ENCODE measurements around the gene YBX1. TPM values are rescaled to one million over a fixed set of nuclear protein-coding genes. Genes with fewer than 3 reads are reported as not detected.
A peak's percentile ranks its signal among the peaks of the same experiment; 100 is the strongest.
"Not testable (repeated sequence)": the region's sequence is repeated elsewhere in the genome, so short reads cannot be mapped to it uniquely, and the experiment has no call there.

Gene YBX1
- total RNA-seq, 2 experiments from 2014 or later, result 1,773 to 1,887 TPM

- H3K27ac Mint-ChIP-seq, result no peak overlapping the region
- no peaks in the 10 kb centered on the region for H3K4me1 Mint-ChIP-seq (ENCODE audit: low read depth)
- H3K27me3 Mint-ChIP-seq (ENCODE audit: low read depth), result no peaks in the 10 kb centered on the region
- H3K36me3 Mint-ChIP-seq (ENCODE audit: low read depth), result peaks cover 10% of the 10 kb centered on the region
- DNase-seq, result no peak
- CTCF ChIA-PET, result interaction anchor here (0.6 to 2.1 kb wide), 7 partner anchors 8 to 168 kb away, joined by 3 to 9 read pairs (median 5); no protein-coding TSS in a partner anchor
- H3K9me3 Mint-ChIP-seq, result no peaks in the 10 kb centered on the region
- no peak overlapping the region for H3K4me3 Mint-ChIP-seq
- intact Hi-C loops (cut with micrococcal nuclease), result loop anchor here (1.0 kb wide), 1 partner anchor 168 kb away; no protein-coding TSS in a partner anchor
Observed at GRCh38 chr1:42746436-42747105, 64.4 kb downstream of the YBX1 start.

- H3K4me3 Mint-ChIP-seq, result no peak overlapping the region
- H3K27me3 Mint-ChIP-seq (ENCODE audit: low read depth), result no peaks in the 10 kb centered on the region
- H3K9me3 Mint-ChIP-seq, result no peaks in the 10 kb centered on the region
- peaks cover 16% of the 10 kb centered on the region for H3K36me3 Mint-ChIP-seq (ENCODE audit: low read depth)
- intact Hi-C loops (cut with micrococcal nuclease), result loop anchor here (1.0 kb wide), 1 partner anchor 169 kb away; no protein-coding TSS in a partner anchor
- H3K27ac Mint-ChIP-seq, result no peak overlapping the region
- peak; percentile 53 for DNase-seq
- H3K4me1 Mint-ChIP-seq (ENCODE audit: low read depth), result no peaks in the 10 kb centered on the region
- CTCF ChIA-PET, result interaction anchor here (0.6 to 2.1 kb wide), 8 partner anchors 9 to 169 kb away, joined by 3 to 9 read pairs (median 4); no protein-coding TSS in a partner anchor
Observed at GRCh38 chr1:42747125-42747524, 64.9 kb downstream of the YBX1 start.

- intact Hi-C loops (cut with micrococcal nuclease), result no loop called here
- no peaks in the 10 kb centered on the region for H3K27me3 Mint-ChIP-seq (ENCODE audit: low read depth)
- H3K27ac Mint-ChIP-seq, result no peak overlapping the region
- no peak overlapping the region for H3K4me3 Mint-ChIP-seq
- CTCF ChIA-PET, result interaction anchor here (1.2 to 2.1 kb wide), 3 partner anchors 9 to 170 kb away, joined by 3 to 9 read pairs (median 5); no protein-coding TSS in a partner anchor
- H3K4me1 Mint-ChIP-seq (ENCODE audit: low read depth), result no peaks in the 10 kb centered on the region
- no peak for DNase-seq
- peaks cover 24% of the 10 kb centered on the region for H3K36me3 Mint-ChIP-seq (ENCODE audit: low read depth)
- H3K9me3 Mint-ChIP-seq, result no peaks in the 10 kb centered on the region
Observed at GRCh38 chr1:42748021-42748420, 65.8 kb downstream of the YBX1 start.

DNA sequence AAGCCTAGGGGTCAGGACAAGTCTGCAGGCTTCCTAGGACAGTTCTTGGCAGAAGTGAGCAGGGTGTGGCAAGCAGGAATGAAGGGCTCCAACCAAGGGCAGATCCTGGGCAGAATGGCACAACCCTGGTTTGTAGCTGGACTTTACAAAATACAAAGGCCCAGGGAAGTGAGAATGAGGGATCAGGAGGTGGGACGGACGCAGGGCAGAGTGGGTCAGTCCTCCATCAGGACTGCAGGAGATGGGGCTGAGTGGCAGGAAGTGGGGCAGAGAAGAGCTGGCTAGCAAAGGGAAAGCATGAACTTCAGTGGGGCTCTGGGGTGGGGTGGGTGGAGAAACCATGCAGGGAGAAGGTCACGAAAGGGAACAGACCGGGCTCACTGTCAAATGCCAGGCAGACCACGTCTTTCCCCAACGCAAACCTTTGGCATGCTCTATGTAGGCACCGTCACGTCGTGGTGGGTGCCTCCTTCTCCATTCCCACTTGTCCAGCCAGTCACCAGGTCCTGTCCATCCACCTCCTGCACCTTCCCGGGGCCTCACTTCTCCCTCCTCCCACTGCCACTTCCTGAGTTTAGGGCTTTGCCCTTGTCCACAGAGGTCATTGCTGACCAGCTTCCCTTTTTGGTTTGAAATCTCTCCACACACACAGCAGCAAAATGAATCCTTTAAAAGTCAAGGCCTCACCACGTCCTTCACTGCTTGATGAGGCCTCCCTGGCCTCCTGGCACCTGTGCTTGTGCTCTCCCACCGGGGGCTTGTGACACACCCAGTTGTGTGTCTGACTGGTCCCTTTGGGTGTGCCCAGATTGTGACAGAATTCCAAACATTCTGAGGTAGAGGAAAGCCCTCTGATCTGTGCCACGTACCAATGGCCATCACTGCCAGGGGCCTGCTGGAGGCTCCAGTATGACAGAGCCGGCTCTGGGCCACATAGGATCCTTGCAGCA lies 66.5 kb downstream of the YBX1 start:
- Mint-ChIP-seq H3K36me3 (ENCODE audit: low read depth) (peaks cover 26% of the 10 kb centered on the region), H3K27ac (no peak overlapping the region), H3K4me3 (no peak overlapping the region), H3K4me1 (ENCODE audit: low read depth) (no peaks in the 10 kb centered on the region), H3K9me3 (no peaks in the 10 kb centered on the region), H3K27me3 (ENCODE audit: low read depth) (no peaks in the 10 kb centered on the region)
- DNase-seq, result no peak
- intact Hi-C loops (cut with micrococcal nuclease), result no loop called here
- CTCF ChIA-PET, result interaction anchor here (0.9 to 1.2 kb wide), 2 partner anchors 9 to 325 kb away, joined by 3 to 4 read pairs; no protein-coding TSS in a partner anchor

- Mint-ChIP-seq H3K4me1 (ENCODE audit: low read depth) (no peaks in the 10 kb centered on the region), H3K9me3 (no peaks in the 10 kb centered on the region), H3K36me3 (ENCODE audit: low read depth) (peaks cover 35% of the 10 kb centered on the region), H3K27ac (no peak overlapping the region), H3K4me3 (no peak overlapping the region), H3K27me3 (ENCODE audit: low read depth) (no peaks in the 10 kb centered on the region)
- no peak for DNase-seq
- CTCF ChIA-PET, result interaction anchor here (0.6 to 0.9 kb wide), 2 partner anchors 165 to 324 kb away, joined by 3 to 4 read pairs; no protein-coding TSS in a partner anchor
- intact Hi-C loops (cut with micrococcal nuclease), result no loop called here
Observed at GRCh38 chr1:42750041-42750440, 67.8 kb downstream of the YBX1 start.

- H3K9me3 Mint-ChIP-seq; DNase-seq; H3K27me3 Mint-ChIP-seq (ENCODE audit: low read depth); intact Hi-C loops (cut with micrococcal nuclease); H3K27ac Mint-ChIP-seq; CTCF ChIA-PET; H3K4me1 Mint-ChIP-seq (ENCODE audit: low read depth); H3K4me3 Mint-ChIP-seq: not testable (repeated sequence)
- peaks cover 43% of the 10 kb centered on the region for H3K36me3 Mint-ChIP-seq (ENCODE audit: low read depth)
Observed at GRCh38 chr1:42751511-42752070, 69.4 kb downstream of the YBX1 start.

DNA sequence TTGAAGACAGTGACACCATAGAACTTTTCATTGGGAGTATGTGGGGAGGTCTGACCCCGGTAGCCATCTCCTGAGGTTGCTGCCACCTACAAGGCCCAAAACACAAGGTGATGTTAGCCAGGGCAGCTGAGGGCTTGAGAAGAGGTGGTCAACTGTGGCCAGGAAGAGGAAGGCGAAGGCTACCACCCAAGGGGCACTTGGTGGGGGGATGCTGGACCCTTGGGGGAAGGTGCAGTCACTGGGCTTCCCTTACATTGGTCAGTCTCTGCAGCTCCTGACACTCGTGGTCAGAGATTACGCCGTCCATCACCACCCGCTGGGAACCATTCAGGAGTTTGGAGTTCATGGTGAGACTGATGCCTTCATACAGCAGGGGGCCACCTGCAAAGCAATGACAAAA lies 70.1 kb downstream of the YBX1 start:
- no peak for DNase-seq
- intact Hi-C loops (cut with micrococcal nuclease), result no loop called here
- H3K4me3 Mint-ChIP-seq, result no peak overlapping the region
- peaks cover 45% of the 10 kb centered on the region for H3K36me3 Mint-ChIP-seq (ENCODE audit: low read depth)
- H3K9me3 Mint-ChIP-seq, result no peaks in the 10 kb centered on the region
- CTCF ChIA-PET, result interaction anchor here (0.6 to 0.9 kb wide), 2 partner anchors 12 to 19 kb away, joined by 4 to 5 read pairs; no protein-coding TSS in a partner anchor
- no peaks in the 10 kb centered on the region for H3K27me3 Mint-ChIP-seq (ENCODE audit: low read depth)
- H3K4me1 Mint-ChIP-seq (ENCODE audit: low read depth), result no peaks in the 10 kb centered on the region
- no peak overlapping the region for H3K27ac Mint-ChIP-seq

GRCh38 chr1:42753070-42753469 lies 70.9 kb downstream of the YBX1 start:
- peaks cover 50% of the 10 kb centered on the region for H3K36me3 Mint-ChIP-seq (ENCODE audit: low read depth)

More at GRCh38 chr1:42753070-42753469, 70.9 kb downstream of the YBX1 start:
- CTCF ChIA-PET, result interaction anchor here (0.9 kb wide), 1 partner anchor 11 kb away, joined by 4 read pairs; no protein-coding TSS in a partner anchor
- Mint-ChIP-seq H3K27me3 (ENCODE audit: low read depth) (no peaks in the 10 kb centered on the region), H3K4me3 (no peak overlapping the region), H3K9me3 (no peaks in the 10 kb centered on the region), H3K27ac (no peak overlapping the region), H3K4me1 (ENCODE audit: low read depth) (no peaks in the 10 kb centered on the region)
- intact Hi-C loops (cut with micrococcal nuclease), result no loop called here
- no peak for DNase-seq

Other genes starting within 250 kb of the YBX1 start
- under 1 TPM; 0.74 to 0.76 TPM for gene ZMYND12, start 226.4 kb upstream of the YBX1 start, total RNA-seq
- 10 to 100 TPM; 47.4 to 49.6 TPM for gene PPCS, start 225.9 kb upstream of the YBX1 start, total RNA-seq
- 1 to 10 TPM; 1.4 to 2.1 TPM for gene CCDC30, start 219.1 kb upstream of the YBX1 start, total RNA-seq
- 100 to 1,000 TPM; 107 to 108 TPM for gene PPIH, start 24.0 kb upstream of the YBX1 start, total RNA-seq
- gene CLDN19, start 57.8 kb downstream of the YBX1 start, total RNA-seq, result not detected
- 10 to 100 TPM; 26.4 to 28.6 TPM for gene P3H1, start 84.6 kb downstream of the YBX1 start, total RNA-seq
- 1 to 10 TPM; 4.1 to 4.7 TPM for gene C1orf50, start 84.8 kb downstream of the YBX1 start, total RNA-seq
- under 1 TPM; 0.24 to 0.57 TPM for gene TMEM269, start 102.6 kb downstream of the YBX1 start, total RNA-seq
- gene ERMAP, start 134.7 kb downstream of the YBX1 start, total RNA-seq, result 1 to 10 TPM; 3.1 TPM
- gene SVBP, start 135.0 kb downstream of the YBX1 start, total RNA-seq, result 10 to 100 TPM; 16.4 to 17.0 TPM
- gene ZNF691, start 164.2 kb downstream of the YBX1 start, total RNA-seq, result 1 to 10 TPM; 4.6 to 5.3 TPM